MCF 10A (cell line): ENCODE results near the gene MED10. TPM values are rescaled to one million over a fixed set of nuclear protein-coding genes. Genes with fewer than 3 reads are reported as not detected.
"Not testable (repeated sequence)": the region's sequence is repeated elsewhere in the genome, so short reads cannot be mapped to it uniquely, and the experiment has no call there.

Source experiments
- BruUV-seq: library from RNA; stranded (reverse); fragments of 400-500 nt; replicated peaks from 2 replicates; lab custom pipeline; 2021; lab: Mats Ljungman, UMichigan
- CTCF ChIA-PET: fragments of 300-600 bp; sonication (Branson Sonifier 250); formaldehyde crosslinking; extraction: SDS; loops from one replicate; lab custom pipeline; 2021; ENCODE audit warnings: antibody characterized with exemption, inconsistent platforms; lab: Yijun Ruan, JAX
- POLR2A ChIA-PET: fragments of 300-600, 350-650 bp; sonication (Branson Sonifier 250); formaldehyde crosslinking; extraction: SDS; loops from one replicate; lab custom pipeline; 2020; ENCODE audit warnings: antibody characterized with exemption, inconsistent platforms; lab: Yijun Ruan, JAX
- DNase-seq: peaks from one replicate; pipeline ENCODE4 v3.0.0-alpha.2; 2018; ENCODE audit not compliant: unreplicated experiment
- H3K27ac Mint-ChIP-seq: one replicate; pipeline ENCODE4 v1.8.0; 2022; ENCODE audit warnings: mild to moderate bottlenecking, low read depth, mixed read lengths; ENCODE audit not compliant: unreplicated experiment
- H3K27me3 Mint-ChIP-seq: one replicate; pipeline ENCODE4 v1.8.0; 2022; ENCODE audit warnings: mixed read lengths; ENCODE audit not compliant: insufficient read depth, unreplicated experiment
- H3K36me3 Mint-ChIP-seq: one replicate; pipeline ENCODE4 v1.8.0; 2022; ENCODE audit warnings: mild to moderate bottlenecking, moderate library complexity, mixed read lengths; ENCODE audit not compliant: insufficient read depth, unreplicated experiment
- H3K4me1 Mint-ChIP-seq: one replicate; pipeline ENCODE4 v1.8.0; 2022; ENCODE audit warnings: mixed read lengths; ENCODE audit not compliant: insufficient read depth, unreplicated experiment
- H3K4me3 Mint-ChIP-seq: one replicate; pipeline ENCODE4 v1.8.0; 2022; ENCODE audit warnings: mild to moderate bottlenecking, moderate library complexity, mixed read lengths; ENCODE audit not compliant: unreplicated experiment
- H3K9me3 Mint-ChIP-seq: one replicate; pipeline ENCODE4 v1.8.0; 2022; ENCODE audit warnings: mixed read lengths; ENCODE audit not compliant: unreplicated experiment
- intact Hi-C: fragments of 100-400 bp; cut with micrococcal nuclease; formaldehyde crosslinking; loops from 2 replicates; pipeline ENCODE4 v1.14.1; 2022
- total RNA-seq: library from RNA; stranded (reverse); gene quantifications from 2 replicates; pipeline ENCODE4 v1.2.3, GENCODE V29; 2022
- TF ChIP-seq, protein P1 (sequence below): fragments of 200-600 bp; IDR thresholded peaks from one replicate; pipeline ENCODE4 v1.8.0; 2022; ENCODE audit warnings: antibody characterized with exemption, mild to moderate bottlenecking; ENCODE audit not compliant: unreplicated experiment

MED10 gene
- total RNA-seq, 1 experiment from 2014 or later: 85.1 TPM

GRCh38 chr5:6365977-6366590, 12.3 kb downstream of the MED10 start:
- Mint-ChIP-seq H3K4me3 (no peak overlapping the region), H3K27ac (no peak overlapping the region), H3K27me3 (no peaks in the 10 kb centered on the region), H3K9me3 (no peaks in the 10 kb centered on the region), H3K4me1 (no peaks in the 10 kb centered on the region), H3K36me3 (peaks cover 21% of the 10 kb centered on the region)
- intact Hi-C loops: no loop called here
- BruUV-seq: no TSS peak
- no peak for DNase-seq
- TF ChIP-seq, protein P1, sequence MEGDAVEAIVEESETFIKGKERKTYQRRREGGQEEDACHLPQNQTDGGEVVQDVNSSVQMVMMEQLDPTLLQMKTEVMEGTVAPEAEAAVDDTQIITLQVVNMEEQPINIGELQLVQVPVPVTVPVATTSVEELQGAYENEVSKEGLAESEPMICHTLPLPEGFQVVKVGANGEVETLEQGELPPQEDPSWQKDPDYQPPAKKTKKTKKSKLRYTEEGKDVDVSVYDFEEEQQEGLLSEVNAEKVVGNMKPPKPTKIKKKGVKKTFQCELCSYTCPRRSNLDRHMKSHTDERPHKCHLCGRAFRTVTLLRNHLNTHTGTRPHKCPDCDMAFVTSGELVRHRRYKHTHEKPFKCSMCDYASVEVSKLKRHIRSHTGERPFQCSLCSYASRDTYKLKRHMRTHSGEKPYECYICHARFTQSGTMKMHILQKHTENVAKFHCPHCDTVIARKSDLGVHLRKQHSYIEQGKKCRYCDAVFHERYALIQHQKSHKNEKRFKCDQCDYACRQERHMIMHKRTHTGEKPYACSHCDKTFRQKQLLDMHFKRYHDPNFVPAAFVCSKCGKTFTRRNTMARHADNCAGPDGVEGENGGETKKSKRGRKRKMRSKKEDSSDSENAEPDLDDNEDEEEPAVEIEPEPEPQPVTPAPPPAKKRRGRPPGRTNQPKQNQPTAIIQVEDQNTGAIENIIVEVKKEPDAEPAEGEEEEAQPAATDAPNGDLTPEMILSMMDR: no peak
- ChIA-PET POLR2A (interaction anchor here (1.0 to 1.1 kb wide), 3 partner anchors 8 to 12 kb away, joined by 3 read pairs; partner anchors contain the start of gene MED10), CTCF (interaction anchor here (0.5 kb wide), 1 partner anchor 503 kb away, joined by 4 read pairs; no protein-coding TSS in a partner anchor)

DNA sequence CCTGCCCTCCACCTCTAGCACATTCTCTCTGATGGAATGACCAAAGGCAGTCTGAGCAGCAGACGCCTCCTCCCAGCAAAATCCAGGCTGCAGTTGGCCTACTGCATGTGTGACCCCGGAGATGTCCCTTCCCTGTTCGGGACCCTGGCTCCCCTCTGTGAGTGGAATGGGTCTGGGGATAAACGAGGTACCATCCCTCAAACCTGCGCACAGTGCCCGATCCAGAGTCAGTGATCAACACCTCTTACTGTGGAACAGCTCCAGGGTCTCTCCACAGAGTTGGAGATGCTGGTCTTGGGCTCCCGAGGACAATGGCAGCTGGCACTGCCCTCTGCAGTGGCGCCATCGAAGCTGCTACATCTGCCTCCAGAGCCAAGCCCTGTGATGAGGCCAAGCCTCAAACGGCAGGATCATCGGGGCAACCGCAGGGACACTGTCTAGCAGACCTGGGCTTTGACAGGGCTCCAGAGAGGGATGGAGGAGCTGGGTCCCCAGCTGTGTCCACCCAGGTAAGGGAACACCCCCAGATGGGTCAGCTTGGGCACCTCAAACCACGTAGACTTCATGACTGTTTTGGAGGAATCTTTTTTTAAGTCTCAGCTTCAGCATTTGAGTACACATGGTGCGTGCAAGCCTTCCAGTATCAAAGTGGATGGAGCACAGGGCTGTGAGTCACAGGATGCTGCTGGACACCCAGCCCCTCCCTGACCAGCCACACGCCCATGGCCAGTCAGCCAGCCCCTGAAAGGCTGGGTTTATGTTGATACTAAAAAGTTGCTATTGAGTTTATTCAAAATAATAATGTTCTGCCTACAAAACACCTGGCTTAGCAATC, 13.0 kb downstream of the MED10 start:
- intact Hi-C loops: no loop called here
- H3K4me1 Mint-ChIP-seq: no peaks in the 10 kb centered on the region
- no peak overlapping the region for H3K27ac Mint-ChIP-seq
- BruUV-seq: no TSS peak
- no peaks in the 10 kb centered on the region for H3K27me3 Mint-ChIP-seq
- TF ChIP-seq, protein P1: no peak
- no peak overlapping the region for H3K4me3 Mint-ChIP-seq
- no peak for DNase-seq
- peaks cover 16% of the 10 kb centered on the region for H3K36me3 Mint-ChIP-seq
- H3K9me3 Mint-ChIP-seq: no peaks in the 10 kb centered on the region
- ChIA-PET POLR2A (interaction anchor here (1.0 to 1.1 kb wide), 2 partner anchors 9 to 13 kb away, joined by 3 read pairs; partner anchors contain the start of gene MED10), CTCF (interaction anchor here (0.5 kb wide), 1 partner anchor 502 kb away, joined by 4 read pairs; no protein-coding TSS in a partner anchor)

DNA sequence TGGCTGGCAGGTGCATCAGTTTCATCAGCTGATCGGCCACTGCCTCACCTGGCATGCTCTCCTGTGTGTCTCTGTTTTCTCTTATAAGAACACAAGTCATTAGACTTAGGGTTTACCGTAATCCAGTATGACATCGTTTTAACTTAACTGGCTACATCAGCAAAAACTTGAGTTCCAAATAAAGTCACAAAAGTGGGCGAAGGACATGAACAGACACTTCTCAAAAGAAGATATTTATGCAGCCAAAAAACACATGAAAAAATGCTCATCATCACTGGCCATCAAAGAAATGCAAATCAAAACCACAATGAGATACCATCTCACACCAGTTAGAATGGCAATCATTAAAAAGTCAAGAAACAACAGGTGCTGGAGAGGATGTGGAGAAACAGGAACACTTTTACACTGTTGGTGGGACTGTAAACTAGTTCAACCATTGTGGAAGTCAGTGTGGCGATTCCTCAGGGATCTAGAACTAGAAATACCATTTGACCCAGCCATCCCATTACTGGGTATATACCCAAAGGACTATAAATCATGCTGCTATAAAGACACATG, 14.8 kb downstream of the MED10 start:
- H3K4me3 Mint-ChIP-seq, H3K27me3 Mint-ChIP-seq, POLR2A ChIA-PET, H3K27ac Mint-ChIP-seq, intact Hi-C loops, H3K9me3 Mint-ChIP-seq, H3K36me3 Mint-ChIP-seq, DNase-seq, CTCF ChIA-PET, H3K4me1 Mint-ChIP-seq, BruUV-seq: not testable (repeated sequence)

- H3K27me3 Mint-ChIP-seq: no peaks in the 10 kb centered on the region
- BruUV-seq: no TSS peak
- TF ChIP-seq, protein P1: no peak
- POLR2A ChIA-PET: no interaction called here
- intact Hi-C loops: no loop called here
- H3K27ac Mint-ChIP-seq: no peak overlapping the region
- H3K36me3 Mint-ChIP-seq: no peaks in the 10 kb centered on the region
- no peaks in the 10 kb centered on the region for H3K4me1 Mint-ChIP-seq
- no peak overlapping the region for H3K4me3 Mint-ChIP-seq
- CTCF ChIA-PET: no interaction called here
- H3K9me3 Mint-ChIP-seq: no peaks in the 10 kb centered on the region
- no peak for DNase-seq
Measured at GRCh38 chr5:6362846-6363245, 15.5 kb downstream of the MED10 start.
